HEK293 (cell line): ENCODE measurements around the gene CCSER1.

Experiments
- CTCF ChIA-PET: fragments of 350-600 bp; formaldehyde crosslinking; extraction: SDS; loops from one replicate; lab custom pipeline; 2021; ENCODE audit warnings: antibody characterized with exemption; lab: Yijun Ruan, JAX
- POLR2A ChIA-PET: fragments of 300-600 bp; formaldehyde crosslinking; extraction: SDS; loops from one replicate; lab custom pipeline; 2020; ENCODE audit warnings: antibody characterized with exemption, inconsistent platforms; lab: Yijun Ruan, JAX
- H3K27ac ChIP-seq: fragments of 200-500 bp; sonication (Bioruptor generic); 2 replicates; pipeline ENCODE4 v1.5.1; 2014; ENCODE audit warnings: low read depth, low read length, control low read depth, inconsistent platforms; ENCODE audit errors: extremely low read depth
- H3K36me3 ChIP-seq, 2 experiments: fragments of 200-500 bp in 1 of 2; sonication (Bioruptor generic) in 1 of 2; 1 replicate in 1 of 2; 2 replicates in 1 of 2; pipeline ENCODE4 v1.5.1; 2014 to 2017; ENCODE audit warnings: inconsistent platforms in 2 of 2, low read length in 2 of 2; ENCODE audit not compliant: control insufficient read depth in 2 of 2, insufficient read depth in 1 of 2
- H3K4me1 ChIP-seq: fragments of 200-500 bp; sonication (Bioruptor generic); 2 replicates; pipeline ENCODE4 v1.5.1; 2014; ENCODE audit warnings: mild to moderate bottlenecking, low read length, inconsistent platforms; ENCODE audit not compliant: control insufficient read depth, insufficient read depth
- H3K4me3 ChIP-seq: 2 replicates; pipeline ENCODE4 v1.5.1; 2011; ENCODE audit warnings: low read depth, mild to moderate bottlenecking, control low read depth, low read length, moderate library complexity
- H3K9me3 ChIP-seq: fragments of 200-500 bp; sonication (Bioruptor generic); 2 replicates; pipeline ENCODE4 v1.5.1; 2014; ENCODE audit warnings: low read depth, low read length, inconsistent platforms; ENCODE audit not compliant: control insufficient read depth, insufficient read depth
- GFI1B ChIP-seq: fragments of 450-650 bp; formaldehyde crosslinking; IDR thresholded peaks from 2 replicates; pipeline ENCODE4 v1.5.1; 2016; ENCODE audit warnings: missing biosample characterization, missing genetic modification characterization
- HOXC10 ChIP-seq: sonication (generic); formaldehyde crosslinking; IDR thresholded peaks from 2 replicates; pipeline ENCODE4 v1.8.1; 2023; ENCODE audit warnings: mild to moderate bottlenecking, missing genetic modification reagents
- OSR2 ChIP-seq: fragments of 450-650 bp; formaldehyde crosslinking; IDR thresholded peaks from 2 replicates; pipeline ENCODE4 v1.5.1; 2016; ENCODE audit warnings: missing biosample characterization, missing genetic modification characterization
- TRIM28 ChIP-seq: IDR thresholded peaks from 2 replicates; pipeline ENCODE4 v1.6.1; 2011; ENCODE audit warnings: low read length, control low read depth, borderline replicate concordance
- ZBTB21 ChIP-seq: fragments of 450-650 bp; formaldehyde crosslinking; IDR thresholded peaks from 2 replicates; pipeline ENCODE4 v1.5.1; 2017; ENCODE audit warnings: missing biosample characterization, missing genetic modification characterization
- ZEB2 ChIP-seq: fragments of 450-650 bp; formaldehyde crosslinking; IDR thresholded peaks from 2 replicates; pipeline ENCODE4 v1.5.1; 2016; ENCODE audit warnings: missing biosample characterization, missing genetic modification characterization
- ZFP37 ChIP-seq: fragments of 450-650 bp; formaldehyde crosslinking; IDR thresholded peaks from 2 replicates; pipeline ENCODE4 v1.5.1; 2016; ENCODE audit warnings: missing biosample characterization, missing genetic modification characterization
- ZFP69B ChIP-seq: fragments of 450-650 bp; formaldehyde crosslinking; IDR thresholded peaks from 2 replicates; pipeline ENCODE4 v1.5.1; 2016; ENCODE audit warnings: missing biosample characterization, missing genetic modification characterization
- ZNF2 ChIP-seq: fragments of 450-650 bp; formaldehyde crosslinking; IDR thresholded peaks from 2 replicates; pipeline ENCODE4 v1.5.1; 2016; ENCODE audit warnings: missing biosample characterization, missing genetic modification characterization
- ZNF24 ChIP-seq: fragments of 450-650 bp; formaldehyde crosslinking; IDR thresholded peaks from 2 replicates; pipeline ENCODE4 v1.5.1; 2016; ENCODE audit warnings: missing biosample characterization, missing genetic modification characterization
- ZNF248 ChIP-seq: fragments of 450-650 bp; formaldehyde crosslinking; IDR thresholded peaks from 2 replicates; pipeline ENCODE4 v1.5.1; 2017; ENCODE audit warnings: missing biosample characterization, missing genetic modification characterization
- ZNF274 ChIP-seq, 2 experiments: fragments of 200-500 bp in 1 of 2; fragments of 450-650 bp in 1 of 2; sonication (Bioruptor generic) in 1 of 2; formaldehyde crosslinking in 1 of 2; IDR thresholded peaks; 2 replicates each; pipeline versions ENCODE4 v1.5.1 to v1.6.1; 2014 to 2016; ENCODE audit warnings: borderline replicate concordance in 1 of 2, inconsistent platforms in 1 of 2, low read length in 1 of 2, missing biosample characterization in 1 of 2, missing genetic modification characterization in 1 of 2
- ZNF302 ChIP-seq: fragments of 450-650 bp; formaldehyde crosslinking; IDR thresholded peaks from 2 replicates; pipeline ENCODE4 v1.5.1; 2016; ENCODE audit warnings: missing biosample characterization, missing genetic modification characterization, low read depth
- ZNF311 ChIP-seq: fragments of 450-650 bp; formaldehyde crosslinking; IDR thresholded peaks from 2 replicates; pipeline ENCODE4 v1.5.1; 2017; ENCODE audit warnings: missing biosample characterization, missing genetic modification characterization, borderline replicate concordance
- ZNF350 ChIP-seq: fragments of 450-650 bp; formaldehyde crosslinking; IDR thresholded peaks from 2 replicates; pipeline ENCODE4 v1.5.0; 2017; ENCODE audit warnings: missing biosample characterization, mild to moderate bottlenecking, missing genetic modification characterization
- ZNF37A ChIP-seq: fragments of 450-650 bp; IDR thresholded peaks from 2 replicates; pipeline ENCODE4 v1.5.1; 2018; ENCODE audit warnings: missing biosample characterization, missing genetic modification characterization
- ZNF404 ChIP-seq: fragments of 450-650 bp; formaldehyde crosslinking; IDR thresholded peaks from 2 replicates; pipeline ENCODE4 v1.5.1; 2017; ENCODE audit warnings: missing biosample characterization, missing genetic modification characterization
- ZNF530 ChIP-seq: fragments of 450-650 bp; formaldehyde crosslinking; IDR thresholded peaks from 2 replicates; pipeline ENCODE4 v1.5.1; 2016; ENCODE audit warnings: low read depth, missing biosample characterization, missing genetic modification characterization
- ZNF544 ChIP-seq: fragments of 450-650 bp; formaldehyde crosslinking; IDR thresholded peaks from 2 replicates; pipeline ENCODE4 v1.5.0; 2017; ENCODE audit warnings: missing biosample characterization, missing genetic modification characterization
- ZNF621 ChIP-seq: fragments of 450-650 bp; formaldehyde crosslinking; IDR thresholded peaks from 2 replicates; pipeline ENCODE4 v1.5.1; 2017; ENCODE audit warnings: missing biosample characterization, missing genetic modification characterization
- ZNF654 ChIP-seq: fragments of 450-650 bp; formaldehyde crosslinking; IDR thresholded peaks from 2 replicates; pipeline ENCODE4 v1.5.1; 2016; ENCODE audit warnings: low read depth, missing biosample characterization, missing genetic modification characterization
- ZNF768 ChIP-seq: fragments of 450-650 bp; formaldehyde crosslinking; IDR thresholded peaks from 2 replicates; pipeline ENCODE4 v1.5.1; 2018; ENCODE audit warnings: missing biosample characterization, mild to moderate bottlenecking, missing genetic modification characterization
- TF ChIP-seq, protein P1 (sequence below): fragments of 450-650 bp; formaldehyde crosslinking; IDR thresholded peaks from 2 replicates; pipeline ENCODE4 v1.5.0; 2017; ENCODE audit warnings: missing biosample characterization, missing genetic modification characterization, borderline replicate concordance
- TF ChIP-seq, protein P2 (sequence below): fragments of 450-650 bp; formaldehyde crosslinking; IDR thresholded peaks from 2 replicates; pipeline ENCODE4 v1.5.1; 2016; ENCODE audit warnings: missing biosample characterization, missing genetic modification characterization

The CCSER1 gene

DNA sequence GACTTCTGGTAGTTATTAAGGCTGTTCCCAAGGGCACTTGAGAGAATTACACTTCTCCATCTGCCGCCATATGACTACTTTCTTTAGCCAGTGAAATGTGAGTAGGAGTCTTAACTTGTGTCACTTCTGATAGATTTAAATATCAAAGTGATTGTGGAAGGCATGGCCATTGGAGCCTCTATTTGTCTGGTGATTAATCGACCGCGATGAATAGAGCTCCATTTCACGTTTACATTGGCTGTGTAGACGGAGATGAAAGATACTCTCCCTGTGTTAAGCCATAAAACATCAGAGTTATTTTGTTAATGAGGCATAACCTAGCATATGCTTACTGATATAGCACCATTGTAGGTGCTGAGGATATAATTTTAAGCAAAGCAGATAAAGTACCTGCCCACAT is 852.4 kb downstream of the CCSER1 start:
- H3K27ac ChIP-seq, result no peak overlapping the region
- no peaks in the 10 kb centered on the region for H3K9me3 ChIP-seq
- no peaks in the 10 kb centered on the region for H3K36me3 ChIP-seq
- ChIA-PET POLR2A (no interaction called here), CTCF (interaction anchor here (0.7 kb wide), 1 partner anchor 34 kb away, joined by 3 read pairs; no protein-coding TSS in a partner anchor)
- H3K4me1 ChIP-seq, result no peaks in the 10 kb centered on the region
- TF ChIP-seq OSR2 (tag by site-specific recombination), result peak; percentile 16; the same call in 1 of the 2 replicates
- TF ChIP-seq ZNF37A, result no peak
- H3K4me3 ChIP-seq, result no peak overlapping the region

DNA sequence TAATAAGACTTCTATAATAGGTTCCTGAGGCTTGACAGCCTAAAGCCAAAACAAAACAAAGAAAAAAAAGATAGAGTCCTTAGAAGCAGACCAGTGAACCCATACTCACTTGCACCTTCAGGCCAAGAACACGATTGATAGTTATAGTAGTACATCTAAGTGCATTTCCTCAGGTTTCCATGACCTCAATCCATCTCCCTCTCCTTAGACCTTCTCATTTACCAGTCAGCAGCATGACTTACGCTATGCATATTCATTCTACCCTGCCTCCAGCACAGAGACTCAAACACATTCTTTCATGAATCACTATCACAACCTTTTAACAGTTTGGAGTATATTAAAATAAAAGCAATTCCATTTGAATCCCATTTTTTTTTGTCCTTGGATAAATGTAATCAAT is 855.6 kb downstream of the CCSER1 start:
- TF ChIP-seq ZNF248 (tag by site-specific recombination), result no peak
- no peak for TF ChIP-seq ZNF768 (tag by site-specific recombination)
- TF ChIP-seq HOXC10 (CRISPR knock-in tag), result no peak
- TF ChIP-seq ZNF2 (tag by site-specific recombination), result no peak
- no peak for TF ChIP-seq ZNF621 (tag by site-specific recombination)
- no peak for TF ChIP-seq ZNF530
- TF ChIP-seq ZNF302, result no peak
- TF ChIP-seq, protein P1, sequence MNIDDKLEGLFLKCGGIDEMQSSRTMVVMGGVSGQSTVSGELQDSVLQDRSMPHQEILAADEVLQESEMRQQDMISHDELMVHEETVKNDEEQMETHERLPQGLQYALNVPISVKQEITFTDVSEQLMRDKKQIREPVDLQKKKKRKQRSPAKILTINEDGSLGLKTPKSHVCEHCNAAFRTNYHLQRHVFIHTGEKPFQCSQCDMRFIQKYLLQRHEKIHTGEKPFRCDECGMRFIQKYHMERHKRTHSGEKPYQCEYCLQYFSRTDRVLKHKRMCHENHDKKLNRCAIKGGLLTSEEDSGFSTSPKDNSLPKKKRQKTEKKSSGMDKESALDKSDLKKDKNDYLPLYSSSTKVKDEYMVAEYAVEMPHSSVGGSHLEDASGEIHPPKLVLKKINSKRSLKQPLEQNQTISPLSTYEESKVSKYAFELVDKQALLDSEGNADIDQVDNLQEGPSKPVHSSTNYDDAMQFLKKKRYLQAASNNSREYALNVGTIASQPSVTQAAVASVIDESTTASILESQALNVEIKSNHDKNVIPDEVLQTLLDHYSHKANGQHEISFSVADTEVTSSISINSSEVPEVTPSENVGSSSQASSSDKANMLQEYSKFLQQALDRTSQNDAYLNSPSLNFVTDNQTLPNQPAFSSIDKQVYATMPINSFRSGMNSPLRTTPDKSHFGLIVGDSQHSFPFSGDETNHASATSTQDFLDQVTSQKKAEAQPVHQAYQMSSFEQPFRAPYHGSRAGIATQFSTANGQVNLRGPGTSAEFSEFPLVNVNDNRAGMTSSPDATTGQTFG, result no peak
- no peak for TF ChIP-seq ZNF350 (tag by site-specific recombination)
- TF ChIP-seq ZBTB21 (tag by site-specific recombination), result no peak
- TF ChIP-seq ZEB2 (tag by site-specific recombination), result no peak
- TF ChIP-seq ZNF404 (tag by site-specific recombination), result no peak
- TF ChIP-seq ZFP69B (tag by site-specific recombination), result no peak
- Histone ChIP-seq H3K4me1 (no peaks in the 10 kb centered on the region), H3K4me3 (no peak overlapping the region), H3K9me3 (no peaks in the 10 kb centered on the region), H3K27ac (no peak overlapping the region), H3K36me3 (no peaks in the 10 kb centered on the region)
- ChIA-PET CTCF (no interaction called here), POLR2A (no interaction called here)

DNA sequence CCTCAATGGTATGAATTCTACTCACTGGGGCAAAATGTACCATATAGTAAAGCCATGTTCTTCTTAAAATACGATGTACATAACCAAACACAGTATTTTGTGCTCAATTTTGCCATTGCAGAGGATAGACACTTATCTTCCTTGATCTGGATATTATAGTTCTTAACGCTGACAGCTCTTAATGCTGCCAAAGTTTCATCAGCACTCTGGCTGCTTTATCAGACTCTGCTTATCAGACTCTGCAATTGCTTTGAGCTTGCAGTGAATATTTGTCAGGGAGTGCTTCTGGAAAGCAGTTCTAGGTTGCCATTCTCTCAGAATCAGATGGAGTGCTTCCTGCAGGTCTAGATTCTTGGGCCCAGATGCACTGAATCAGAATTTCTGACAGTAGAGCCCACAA is 863.1 kb downstream of the CCSER1 start:
- POLR2A ChIA-PET, result no interaction called here
- TF ChIP-seq TRIM28 (no peak), GFI1B (tag by site-specific recombination) (no peak)
- CTCF ChIA-PET, result no interaction called here

DNA sequence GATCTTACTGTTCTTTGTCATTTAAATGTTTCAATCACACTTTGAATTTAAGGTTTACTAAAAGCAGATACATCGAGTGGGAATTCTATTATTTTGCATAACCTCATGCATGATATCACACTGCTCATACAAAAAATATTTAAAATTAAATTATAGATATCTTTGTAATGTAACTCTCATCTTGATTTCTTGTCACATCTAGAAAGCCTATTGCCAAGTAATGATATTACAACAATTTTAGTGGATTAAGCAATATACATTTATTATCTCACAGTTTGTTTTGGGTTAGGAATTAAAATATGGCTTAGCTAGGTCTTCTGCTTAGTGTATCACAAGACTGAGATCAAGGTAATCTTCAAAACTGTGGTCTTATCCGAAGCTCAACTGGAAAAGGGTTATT is 865.0 kb downstream of the CCSER1 start:
- H3K9me3 ChIP-seq, result no peaks in the 10 kb centered on the region
- H3K4me3 ChIP-seq, result no peak overlapping the region
- POLR2A ChIA-PET, result no interaction called here
- H3K4me1 ChIP-seq, result no peaks in the 10 kb centered on the region
- H3K36me3 ChIP-seq, result no peaks in the 10 kb centered on the region
- CTCF ChIA-PET, result no interaction called here
- H3K27ac ChIP-seq, result no peak overlapping the region
- TF ChIP-seq, protein P2, sequence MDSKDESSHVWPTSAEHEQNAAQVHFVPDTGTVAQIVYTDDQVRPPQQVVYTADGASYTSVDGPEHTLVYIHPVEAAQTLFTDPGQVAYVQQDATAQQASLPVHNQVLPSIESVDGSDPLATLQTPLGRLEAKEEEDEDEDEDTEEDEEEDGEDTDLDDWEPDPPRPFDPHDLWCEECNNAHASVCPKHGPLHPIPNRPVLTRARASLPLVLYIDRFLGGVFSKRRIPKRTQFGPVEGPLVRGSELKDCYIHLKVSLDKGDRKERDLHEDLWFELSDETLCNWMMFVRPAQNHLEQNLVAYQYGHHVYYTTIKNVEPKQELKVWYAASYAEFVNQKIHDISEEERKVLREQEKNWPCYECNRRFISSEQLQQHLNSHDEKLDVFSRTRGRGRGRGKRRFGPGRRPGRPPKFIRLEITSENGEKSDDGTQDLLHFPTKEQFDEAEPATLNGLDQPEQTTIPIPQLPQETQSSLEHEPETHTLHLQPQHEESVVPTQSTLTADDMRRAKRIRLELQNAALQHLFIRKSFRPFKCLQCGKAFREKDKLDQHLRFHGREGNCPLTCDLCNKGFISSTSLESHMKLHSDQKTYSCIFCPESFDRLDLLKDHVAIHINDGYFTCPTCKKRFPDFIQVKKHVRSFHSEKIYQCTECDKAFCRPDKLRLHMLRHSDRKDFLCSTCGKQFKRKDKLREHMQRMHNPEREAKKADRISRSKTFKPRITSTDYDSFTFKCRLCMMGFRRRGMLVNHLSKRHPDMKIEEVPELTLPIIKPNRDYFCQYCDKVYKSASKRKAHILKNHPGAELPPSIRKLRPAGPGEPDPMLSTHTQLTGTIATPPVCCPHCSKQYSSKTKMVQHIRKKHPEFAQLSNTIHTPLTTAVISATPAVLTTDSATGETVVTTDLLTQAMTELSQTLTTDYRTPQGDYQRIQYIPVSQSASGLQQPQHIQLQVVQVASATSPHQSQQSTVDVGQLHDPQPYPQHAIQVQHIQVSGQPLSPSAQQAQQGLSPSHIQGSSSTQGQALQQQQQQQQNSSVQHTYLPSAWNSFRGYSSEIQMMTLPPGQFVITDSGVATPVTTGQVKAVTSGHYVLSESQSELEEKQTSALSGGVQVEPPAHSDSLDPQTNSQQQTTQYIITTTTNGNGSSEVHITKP (tag by site-specific recombination), result no peak
- no peak for TF ChIP-seq ZNF311
- no peak for TF ChIP-seq ZNF404 (tag by site-specific recombination)
- TF ChIP-seq ZNF274 (IDR thresholded peaks at IDR 0.05; ENCODE audit: low read length), result no peak
- TF ChIP-seq ZNF274 (tag by site-specific recombination; IDR thresholded peaks at IDR 0.05; ENCODE audit: borderline replicate concordance), result no peak
- no peak for TF ChIP-seq ZNF544
- TF ChIP-seq ZNF24 (tag by site-specific recombination), result no peak
- TF ChIP-seq ZNF654 (tag by site-specific recombination), result no peak
- no peak for TF ChIP-seq ZFP37

More for the DNA sequence above, 863.1 kb downstream of the CCSER1 start:
- Histone ChIP-seq H3K36me3 (no peaks in the 10 kb centered on the region), H3K9me3 (no peaks in the 10 kb centered on the region), H3K4me3 (no peak overlapping the region), H3K27ac (no peak overlapping the region), H3K4me1 (no peaks in the 10 kb centered on the region)
